ENCODE measurements around the gene VPS35. TPM values are rescaled to one million over a fixed set of nuclear protein-coding genes. Genes with fewer than 3 reads are reported as not detected.

The VPS35 gene
- total RNA-seq, 5 donors from 2014 or later (not counting 1 experiment from before 2014, with no cell fraction given) = 49.8 to 105 (median 87.3) TPM

- H3K4me3 Mint-ChIP-seq = no peak overlapping the region
- no peak overlapping the region for H3K27ac Mint-ChIP-seq
- WGBS (ENCODE audit: insufficient coverage) = 95% methylated on average over 11 of the region's 17 CpGs
- CTCF ChIA-PET = no interaction called here
- H3K36me3 ChIP-seq (ENCODE audit: control insufficient read depth in 2 of 2, extremely low read depth in 1 of 2, insufficient read depth in 1 of 2, low read length in 1 of 2) = no peaks in the 10 kb centered on the region
- DNase-seq (no peak), ATAC-seq (replicated peaks in 1 of 4) (no peak)
- no peaks in the 10 kb centered on the region for H3K9me3 Mint-ChIP-seq
- no peaks in the 10 kb centered on the region for H3K4me1 ChIP-seq (ENCODE audit: control insufficient read depth in 1 of 2, extremely low read depth in 1 of 2, insufficient read depth in 2 of 2, low read length in 2 of 2)
- no peaks in the 10 kb centered on the region for H3K4me1 Mint-ChIP-seq
- H3K27ac ChIP-seq (ENCODE audit: low read length) = no peak overlapping the region
- peaks cover 0 to 8% of the 10 kb centered on the region in 2 experiments for H3K27me3 ChIP-seq (replicated peaks in 1 of 2; ENCODE audit: control insufficient read depth in 2 of 2, extremely low read depth in 1 of 2, insufficient read depth in 2 of 2, low read length in 1 of 2)
- no peaks in the 10 kb centered on the region for H3K9me3 ChIP-seq
- POLR2A ChIA-PET = no interaction called here
- no peak overlapping the region for H3K4me3 ChIP-seq (ENCODE audit: control insufficient read depth in 1 of 2, extremely low read depth in 1 of 2, low read length in 1 of 2)
- H3K27me3 Mint-ChIP-seq = peaks cover 0 to 4% of the 10 kb centered on the region in 2 donors
- no peaks in the 10 kb centered on the region for H3K36me3 Mint-ChIP-seq
Observed at GRCh38 chr16:46730801-46731690, 42.1 kb upstream of the VPS35 start.

- Histone ChIP-seq H3K9me3 (no peaks in the 10 kb centered on the region), H3K27ac (ENCODE audit: low read length) (no peak overlapping the region), H3K4me1 (ENCODE audit: control insufficient read depth in 1 of 2, extremely low read depth in 1 of 2, insufficient read depth in 2 of 2, low read length in 2 of 2) (no peaks in the 10 kb centered on the region), H3K27me3 (replicated peaks in 1 of 2; ENCODE audit: control insufficient read depth in 2 of 2, extremely low read depth in 1 of 2, insufficient read depth in 2 of 2, low read length in 1 of 2) (peaks cover 0 to 8% of the 10 kb centered on the region in 2 experiments), H3K36me3 (ENCODE audit: control insufficient read depth in 2 of 2, extremely low read depth in 1 of 2, insufficient read depth in 1 of 2, low read length in 1 of 2) (no peaks in the 10 kb centered on the region), H3K4me3 (ENCODE audit: control insufficient read depth in 1 of 2, extremely low read depth in 1 of 2, low read length in 1 of 2) (no peak overlapping the region)
- Mint-ChIP-seq H3K4me1 (no peaks in the 10 kb centered on the region), H3K27ac (no peak overlapping the region), H3K4me3 (no peak overlapping the region), H3K27me3 (peaks cover 0 to 4% of the 10 kb centered on the region in 2 donors), H3K9me3 (peaks cover 3 to 6% (median 4%) of the 10 kb centered on the region in 3 donors), H3K36me3 (no peaks in the 10 kb centered on the region)
- CTCF ChIA-PET = no interaction called here
- ATAC-seq (replicated peaks in 1 of 4) (no peak), DNase-seq (no peak)
- POLR2A ChIA-PET = no interaction called here
- WGBS (ENCODE audit: insufficient coverage) = 86% methylated on average over 8 of the region's 8 CpGs
Observed at GRCh38 chr16:46730126-46730525, 41.1 kb upstream of the VPS35 start.

GRCh38 chr16:46729326-46729995, 40.5 kb upstream of the VPS35 start:
- peaks cover 3 to 11% (median 7%) of the 10 kb centered on the region in 3 donors for H3K9me3 Mint-ChIP-seq

GRCh38 chr16:46728806-46729205, 39.8 kb upstream of the VPS35 start:
- ChIA-PET POLR2A (no interaction called here), CTCF (no interaction called here)
- no peak overlapping the region for H3K27ac Mint-ChIP-seq
- H3K4me3 ChIP-seq (ENCODE audit: control insufficient read depth in 1 of 2, extremely low read depth in 1 of 2, low read length in 1 of 2) = no peak overlapping the region
- no peaks in the 10 kb centered on the region for H3K9me3 ChIP-seq
- H3K9me3 Mint-ChIP-seq = peaks cover 3 to 12% (median 7%) of the 10 kb centered on the region in 3 donors
- no peak overlapping the region for H3K27ac ChIP-seq (ENCODE audit: low read length)
- no peak overlapping the region for H3K4me3 Mint-ChIP-seq
- H3K4me1 ChIP-seq (ENCODE audit: control insufficient read depth in 1 of 2, extremely low read depth in 1 of 2, insufficient read depth in 2 of 2, low read length in 2 of 2) = no peaks in the 10 kb centered on the region
- ATAC-seq (replicated peaks in 1 of 4) (no peak), DNase-seq (no peak)
- H3K36me3 ChIP-seq (ENCODE audit: control insufficient read depth in 2 of 2, extremely low read depth in 1 of 2, insufficient read depth in 1 of 2, low read length in 1 of 2) = no peaks in the 10 kb centered on the region
- H3K36me3 Mint-ChIP-seq = no peaks in the 10 kb centered on the region
- H3K4me1 Mint-ChIP-seq = no peaks in the 10 kb centered on the region
- peaks cover 0 to 8% of the 10 kb centered on the region in 2 experiments for H3K27me3 ChIP-seq (replicated peaks in 1 of 2; ENCODE audit: control insufficient read depth in 2 of 2, extremely low read depth in 1 of 2, insufficient read depth in 2 of 2, low read length in 1 of 2)
- peaks cover 0 to 4% of the 10 kb centered on the region in 2 donors for H3K27me3 Mint-ChIP-seq
- 88% methylated on average over 13 of the region's 14 CpGs for WGBS (ENCODE audit: insufficient coverage)

More at GRCh38 chr16:46729326-46729995, 40.5 kb upstream of the VPS35 start:
- Mint-ChIP-seq H3K27me3 (peaks cover 0 to 4% of the 10 kb centered on the region in 2 donors), H3K4me3 (no peak overlapping the region), H3K27ac (no peak overlapping the region), H3K4me1 (no peaks in the 10 kb centered on the region), H3K36me3 (no peaks in the 10 kb centered on the region)
- 90% methylated on average over 6 of the region's 7 CpGs for WGBS (ENCODE audit: insufficient coverage)
- Histone ChIP-seq H3K27me3 (replicated peaks in 1 of 2; ENCODE audit: control insufficient read depth in 2 of 2, extremely low read depth in 1 of 2, insufficient read depth in 2 of 2, low read length in 1 of 2) (peaks cover 0 to 8% of the 10 kb centered on the region in 2 experiments), H3K9me3 (no peaks in the 10 kb centered on the region), H3K36me3 (ENCODE audit: control insufficient read depth in 2 of 2, extremely low read depth in 1 of 2, insufficient read depth in 1 of 2, low read length in 1 of 2) (no peaks in the 10 kb centered on the region), H3K4me1 (ENCODE audit: control insufficient read depth in 1 of 2, extremely low read depth in 1 of 2, insufficient read depth in 2 of 2, low read length in 2 of 2) (no peaks in the 10 kb centered on the region), H3K4me3 (ENCODE audit: control insufficient read depth in 1 of 2, extremely low read depth in 1 of 2, low read length in 1 of 2) (no peak overlapping the region), H3K27ac (ENCODE audit: low read length) (no peak overlapping the region)
- POLR2A ChIA-PET = no interaction called here
- CTCF ChIA-PET = no interaction called here
- DNase-seq = no peak
- no peak for ATAC-seq (replicated peaks in 1 of 4)

- Mint-ChIP-seq H3K4me1 (no peaks in the 10 kb centered on the region), H3K9me3 (peaks cover 3 to 12% (median 7%) of the 10 kb centered on the region in 3 donors), H3K27ac (no peak overlapping the region), H3K4me3 (no peak overlapping the region), H3K36me3 (no peaks in the 10 kb centered on the region), H3K27me3 (peaks cover 0 to 4% of the 10 kb centered on the region in 2 donors)
- no peak overlapping the region for H3K4me3 ChIP-seq (ENCODE audit: control insufficient read depth in 1 of 2, extremely low read depth in 1 of 2, low read length in 1 of 2)
- H3K27me3 ChIP-seq (replicated peaks in 1 of 2; ENCODE audit: control insufficient read depth in 2 of 2, extremely low read depth in 1 of 2, insufficient read depth in 2 of 2, low read length in 1 of 2) = peaks cover 0 to 8% of the 10 kb centered on the region in 2 experiments
- H3K9me3 ChIP-seq = no peaks in the 10 kb centered on the region
- ATAC-seq (replicated peaks in 1 of 4) (no peak), DNase-seq (no peak)
- H3K4me1 ChIP-seq (ENCODE audit: control insufficient read depth in 1 of 2, extremely low read depth in 1 of 2, insufficient read depth in 2 of 2, low read length in 2 of 2) = no peaks in the 10 kb centered on the region
- ChIA-PET POLR2A (no interaction called here), CTCF (interaction anchor here in 1 of 2 donors (0.5 kb wide), 1 partner anchor 53 kb away, joined by 3 read pairs; no protein-coding TSS in a partner anchor)
- no peaks in the 10 kb centered on the region for H3K36me3 ChIP-seq (ENCODE audit: control insufficient read depth in 2 of 2, extremely low read depth in 1 of 2, insufficient read depth in 1 of 2, low read length in 1 of 2)
- 100% methylated on average over 6 of the region's 9 CpGs for WGBS (ENCODE audit: insufficient coverage)
- H3K27ac ChIP-seq (ENCODE audit: low read length) = no peak overlapping the region
Observed at GRCh38 chr16:46727630-46728029, 38.7 kb upstream of the VPS35 start.

GRCh38 chr16:46727184-46727583, 38.2 kb upstream of the VPS35 start:
- no peaks in the 10 kb centered on the region for H3K4me1 Mint-ChIP-seq
- H3K4me3 ChIP-seq (ENCODE audit: control insufficient read depth in 1 of 2, extremely low read depth in 1 of 2, low read length in 1 of 2) = no peak overlapping the region
- ATAC-seq (replicated peaks in 1 of 4) (no peak), DNase-seq (no peak)
- WGBS (ENCODE audit: insufficient coverage) = 98% methylated on average over 5 of the region's 7 CpGs
- H3K4me1 ChIP-seq (ENCODE audit: control insufficient read depth in 1 of 2, extremely low read depth in 1 of 2, insufficient read depth in 2 of 2, low read length in 2 of 2) = no peaks in the 10 kb centered on the region
- peaks cover 0 to 4% of the 10 kb centered on the region in 2 donors for H3K27me3 Mint-ChIP-seq
- no peak overlapping the region for H3K27ac Mint-ChIP-seq
- no peaks in the 10 kb centered on the region for H3K36me3 ChIP-seq (ENCODE audit: control insufficient read depth in 2 of 2, extremely low read depth in 1 of 2, insufficient read depth in 1 of 2, low read length in 1 of 2)
- H3K27me3 ChIP-seq (replicated peaks in 1 of 2; ENCODE audit: control insufficient read depth in 2 of 2, extremely low read depth in 1 of 2, insufficient read depth in 2 of 2, low read length in 1 of 2) = peaks cover 0 to 8% of the 10 kb centered on the region in 2 experiments
- peaks cover 3 to 12% (median 7%) of the 10 kb centered on the region in 3 donors for H3K9me3 Mint-ChIP-seq
- CTCF ChIA-PET = interaction anchor here in 1 of 2 donors (0.5 kb wide), 1 partner anchor 52 kb away, joined by 3 read pairs; no protein-coding TSS in a partner anchor
- no peaks in the 10 kb centered on the region for H3K36me3 Mint-ChIP-seq
- H3K27ac ChIP-seq (ENCODE audit: low read length) = no peak overlapping the region
- no peaks in the 10 kb centered on the region for H3K9me3 ChIP-seq
- H3K4me3 Mint-ChIP-seq = no peak overlapping the region
- POLR2A ChIA-PET = no interaction called here
